Measurements from ENCODE around the gene NNAT.

Gene NNAT

GRCh38 chr20:37566590-37567330 is 45.7 kb downstream of the NNAT start:
- H4K91ac ChIP-seq (ENCODE audit: low read depth, low read length), result peak overlapping the region; percentile 77
- no CpG with 5 or more reads among the region's 5 CpGs for WGBS (ENCODE audit: extremely low coverage, insufficient coverage, insufficient read length)
- H3K18ac ChIP-seq (ENCODE audit: low read length), result peak overlapping the region; percentile 7
- H3K23ac ChIP-seq (ENCODE audit: low read length), result no peak overlapping the region
- H3K4me2 ChIP-seq (ENCODE audit: low read length), result no peak overlapping the region
- H3K36me3 ChIP-seq (ENCODE audit: control insufficient read depth in 1 of 2, insufficient read depth in 2 of 2, low read length in 2 of 2), result no peaks in the 10 kb centered on the region
- no peak overlapping the region for H3K4ac ChIP-seq (ENCODE audit: low read depth, low read length)
- no peak overlapping the region for H4K12ac ChIP-seq (ENCODE audit: low read depth, low read length)
- no peaks in the 10 kb centered on the region for H3K27me3 ChIP-seq (ENCODE audit: insufficient read depth, low read length)
- H3K79me1 ChIP-seq (ENCODE audit: low read length), result peaks cover 37% of the 10 kb centered on the region
- H2BK5ac ChIP-seq (ENCODE audit: low read depth, low read length, poor library complexity), result no peak overlapping the region
- no peak for DNase-seq
- H3K79me2 ChIP-seq (ENCODE audit: control insufficient read depth, insufficient read depth, low read length, poor library complexity), result peaks cover 2% of the 10 kb centered on the region
- no peak overlapping the region for H4K8ac ChIP-seq (ENCODE audit: low read depth, low read length)
- no peak overlapping the region for H3K4me3 ChIP-seq (ENCODE audit: low read depth, low read length)
- no peak overlapping the region for H3K9ac ChIP-seq (ENCODE audit: low read length)
- no peak overlapping the region for H2AFZ ChIP-seq (ENCODE audit: insufficient read depth, low read length, poor library complexity)
- H3K14ac ChIP-seq (ENCODE audit: low read length), result no peak overlapping the region
- H3K9me3 ChIP-seq (ENCODE audit: insufficient read depth, low read depth, low read length), result no peaks in the 10 kb centered on the region
- H3K27ac ChIP-seq (ENCODE audit: low read depth, low read length), result no peak overlapping the region
- peak overlapping the region; percentile 10 for H2AK5ac ChIP-seq (ENCODE audit: low read length)
- peak overlapping the region; percentile 63 for H2BK12ac ChIP-seq (ENCODE audit: low read length)
- peaks cover 22 to 33% of the 10 kb centered on the region in 2 experiments for H3K4me1 ChIP-seq (ENCODE audit: control insufficient read depth in 1 of 2, insufficient read depth in 2 of 2, low read length in 2 of 2)
- peak overlapping the region; percentile 28 for H2BK120ac ChIP-seq (ENCODE audit: insufficient read depth, low read length, poor library complexity)

- Histone ChIP-seq H2BK5ac (ENCODE audit: low read depth, low read length, poor library complexity) (no peak overlapping the region), H2BK120ac (ENCODE audit: insufficient read depth, low read length, poor library complexity) (no peak overlapping the region), H3K4me2 (ENCODE audit: low read length) (no peak overlapping the region), H3K79me2 (ENCODE audit: control insufficient read depth, insufficient read depth, low read length, poor library complexity) (peaks cover 2% of the 10 kb centered on the region), H3K4ac (ENCODE audit: low read depth, low read length) (no peak overlapping the region), H3K4me1 (ENCODE audit: control insufficient read depth in 1 of 2, insufficient read depth in 2 of 2, low read length in 2 of 2) (peaks cover 22 to 33% of the 10 kb centered on the region in 2 experiments), H3K14ac (ENCODE audit: low read length) (no peak overlapping the region), H4K12ac (ENCODE audit: low read depth, low read length) (no peak overlapping the region), H3K79me1 (ENCODE audit: low read length) (peaks cover 32% of the 10 kb centered on the region), H3K23ac (ENCODE audit: low read length) (no peak overlapping the region), H3K9me3 (ENCODE audit: insufficient read depth, low read depth, low read length) (no peaks in the 10 kb centered on the region), H3K18ac (ENCODE audit: low read length) (no peak overlapping the region), H3K36me3 (ENCODE audit: control insufficient read depth in 1 of 2, insufficient read depth in 2 of 2, low read length in 2 of 2) (no peaks in the 10 kb centered on the region), H2BK12ac (ENCODE audit: low read length) (no peak overlapping the region), H3K9ac (ENCODE audit: low read length) (no peak overlapping the region), H3K27ac (ENCODE audit: low read depth, low read length) (no peak overlapping the region), H2AFZ (ENCODE audit: insufficient read depth, low read length, poor library complexity) (no peak overlapping the region), H4K8ac (ENCODE audit: low read depth, low read length) (no peak overlapping the region), H4K91ac (ENCODE audit: low read depth, low read length) (no peak overlapping the region), H3K27me3 (ENCODE audit: insufficient read depth, low read length) (no peaks in the 10 kb centered on the region), H2AK5ac (ENCODE audit: low read length) (no peak overlapping the region), H3K4me3 (ENCODE audit: low read depth, low read length) (no peak overlapping the region)
- no peak for DNase-seq
- no CpG with 5 or more reads among the region's 7 CpGs for WGBS (ENCODE audit: extremely low coverage, insufficient coverage, insufficient read length)
Measured at GRCh38 chr20:37567331-37567665, 46.2 kb downstream of the NNAT start.

GRCh38 chr20:37567671-37568588 is 46.9 kb downstream of the NNAT start:
- Histone ChIP-seq H2AFZ (ENCODE audit: insufficient read depth, low read length, poor library complexity) (no peak overlapping the region), H3K18ac (ENCODE audit: low read length) (peak overlapping the region; percentile 71), H3K4ac (ENCODE audit: low read depth, low read length) (no peak overlapping the region), H4K91ac (ENCODE audit: low read depth, low read length) (peak overlapping the region; percentile 43), H3K27ac (ENCODE audit: low read depth, low read length) (no peak overlapping the region), H3K27me3 (ENCODE audit: insufficient read depth, low read length) (no peaks in the 10 kb centered on the region), H3K79me2 (ENCODE audit: control insufficient read depth, insufficient read depth, low read length, poor library complexity) (peaks cover 2% of the 10 kb centered on the region), H3K4me1 (ENCODE audit: control insufficient read depth in 1 of 2, insufficient read depth in 2 of 2, low read length in 2 of 2) (peaks cover 21 to 32% of the 10 kb centered on the region in 2 experiments), H2BK12ac (ENCODE audit: low read length) (peak overlapping the region; percentile 39), H4K8ac (ENCODE audit: low read depth, low read length) (no peak overlapping the region), H3K14ac (ENCODE audit: low read length) (no peak overlapping the region), H4K12ac (ENCODE audit: low read depth, low read length) (no peak overlapping the region), H2BK5ac (ENCODE audit: low read depth, low read length, poor library complexity) (peak overlapping the region; percentile 66), H2AK5ac (ENCODE audit: low read length) (no peak overlapping the region), H3K4me2 (ENCODE audit: low read length) (peak overlapping the region; percentile 33), H3K23ac (ENCODE audit: low read length) (no peak overlapping the region), H2BK120ac (ENCODE audit: insufficient read depth, low read length, poor library complexity) (peak overlapping the region; percentile 73), H3K36me3 (ENCODE audit: control insufficient read depth in 1 of 2, insufficient read depth in 2 of 2, low read length in 2 of 2) (no peaks in the 10 kb centered on the region), H3K9ac (ENCODE audit: low read length) (no peak overlapping the region), H3K4me3 (ENCODE audit: low read depth, low read length) (no peak overlapping the region), H3K9me3 (ENCODE audit: insufficient read depth, low read depth, low read length) (peaks cover 2% of the 10 kb centered on the region), H3K79me1 (ENCODE audit: low read length) (peaks cover 28% of the 10 kb centered on the region)
- no peak for DNase-seq
- no CpG with 5 or more reads among the region's 13 CpGs for WGBS (ENCODE audit: extremely low coverage, insufficient coverage, insufficient read length)

GRCh38 chr20:37570419-37570818 is 49.4 kb downstream of the NNAT start:
- DNase-seq, result no peak
- H4K12ac ChIP-seq (ENCODE audit: low read depth, low read length), result no peak overlapping the region
- H3K4me2 ChIP-seq (ENCODE audit: low read length), result no peak overlapping the region
- H3K27me3 ChIP-seq (ENCODE audit: insufficient read depth, low read length), result no peaks in the 10 kb centered on the region
- no peak overlapping the region for H2BK120ac ChIP-seq (ENCODE audit: insufficient read depth, low read length, poor library complexity)
- H3K4me3 ChIP-seq (ENCODE audit: low read depth, low read length), result no peak overlapping the region
- no peaks in the 10 kb centered on the region for H3K36me3 ChIP-seq (ENCODE audit: control insufficient read depth in 1 of 2, insufficient read depth in 2 of 2, low read length in 2 of 2)
- no peak overlapping the region for H3K23ac ChIP-seq (ENCODE audit: low read length)
- no peak overlapping the region for H3K14ac ChIP-seq (ENCODE audit: low read length)
- no peak overlapping the region for H2AFZ ChIP-seq (ENCODE audit: insufficient read depth, low read length, poor library complexity)
- no peak overlapping the region for H2BK5ac ChIP-seq (ENCODE audit: low read depth, low read length, poor library complexity)
- no peak overlapping the region for H3K9ac ChIP-seq (ENCODE audit: low read length)
- WGBS (ENCODE audit: extremely low coverage, insufficient coverage, insufficient read length), result no CpG with 5 or more reads among the region's 1 CpG
- H3K79me2 ChIP-seq (ENCODE audit: control insufficient read depth, insufficient read depth, low read length, poor library complexity), result peaks cover 2% of the 10 kb centered on the region
- no peak overlapping the region for H4K8ac ChIP-seq (ENCODE audit: low read depth, low read length)
- no peak overlapping the region for H3K27ac ChIP-seq (ENCODE audit: low read depth, low read length)
- H3K79me1 ChIP-seq (ENCODE audit: low read length), result peaks cover 6% of the 10 kb centered on the region
- peaks cover 9 to 15% of the 10 kb centered on the region in 2 experiments for H3K4me1 ChIP-seq (ENCODE audit: control insufficient read depth in 1 of 2, insufficient read depth in 2 of 2, low read length in 2 of 2)
- no peak overlapping the region for H2BK12ac ChIP-seq (ENCODE audit: low read length)
- no peak overlapping the region for H3K18ac ChIP-seq (ENCODE audit: low read length)
- H3K4ac ChIP-seq (ENCODE audit: low read depth, low read length), result no peak overlapping the region
- peaks cover 5% of the 10 kb centered on the region for H3K9me3 ChIP-seq (ENCODE audit: insufficient read depth, low read depth, low read length)
- no peak overlapping the region for H2AK5ac ChIP-seq (ENCODE audit: low read length)
- no peak overlapping the region for H4K91ac ChIP-seq (ENCODE audit: low read depth, low read length)

All from trophoblast cell (in vitro differentiated cells and primary cell).